GM23338 (cell line): Measurements from ENCODE around the gene TRPM3. TPM values are rescaled to one million over a fixed set of nuclear protein-coding genes. Genes with fewer than 3 reads are reported as not detected.

Experiments
- ATAC-seq: fragments of 200-7000 bp; cut with Tn5 transposase; 3 replicates; pipeline ENCODE4 v1.9.1; 2020
- DNase-seq: peaks from one replicate; pipeline ENCODE4 v3.0.0-alpha.2; 2015; ENCODE audit warnings: low spot score
- H2AFZ ChIP-seq: fragments of 200-600 bp; sonication (generic); 2 replicates; pipeline ENCODE4 v1.8.0; 2016; ENCODE audit warnings: antibody characterized with exemption, mild to moderate bottlenecking, moderate library complexity
- H3F3A ChIP-seq: fragments of 200-600 bp; sonication (generic); replicated peaks from 2 replicates; pipeline ENCODE4 v1.8.0; 2017; ENCODE audit warnings: antibody characterized with exemption, mixed run types, low read depth
- H3K27ac ChIP-seq: fragments of 200-600 bp; sonication (generic); 2 replicates; pipeline ENCODE4 v1.6.1; 2016; ENCODE audit warnings: low read depth
- H3K27me3 ChIP-seq: fragments of 200-600 bp; sonication (generic); 2 replicates; pipeline ENCODE4 v1.8.0; 2016; ENCODE audit warnings: mild to moderate bottlenecking, mixed run types, moderate library complexity; ENCODE audit not compliant: insufficient read depth
- H3K36me3 ChIP-seq: fragments of 200-600 bp; sonication (generic); 2 replicates; pipeline ENCODE4 v1.8.0; 2016; ENCODE audit warnings: mild to moderate bottlenecking; ENCODE audit not compliant: insufficient read depth
- H3K4me1 ChIP-seq: fragments of 200-600 bp; sonication (generic); 2 replicates; pipeline ENCODE4 v1.8.0; 2016; ENCODE audit warnings: mild to moderate bottlenecking, moderate library complexity; ENCODE audit not compliant: insufficient read depth
- H3K4me2 ChIP-seq: fragments of 200-600 bp; sonication (generic); 2 replicates; pipeline ENCODE4 v1.7.1; 2017; ENCODE audit warnings: mixed run types
- H3K4me3 ChIP-seq: fragments of 200-600 bp; sonication (generic); 2 replicates; pipeline ENCODE4 v1.6.1; 2016; ENCODE audit warnings: mixed run types
- H3K79me2 ChIP-seq: fragments of 200-600 bp; sonication (generic); replicated peaks from 2 replicates; pipeline ENCODE4 v1.8.0; 2017; ENCODE audit warnings: mild to moderate bottlenecking; ENCODE audit not compliant: insufficient read depth
- H3K9me2 ChIP-seq: fragments of 200-600 bp; sonication (generic); 2 replicates; pipeline ENCODE4 v1.8.0; 2017; ENCODE audit not compliant: insufficient read depth
- H4K20me1 ChIP-seq: fragments of 200-600 bp; sonication (generic); replicated peaks from 2 replicates; pipeline ENCODE4 v1.8.0; 2017; ENCODE audit warnings: mild to moderate bottlenecking; ENCODE audit not compliant: insufficient read depth
- H3K27ac Mint-ChIP-seq: 2 replicates; pipeline ENCODE4 v1.8.0; 2020; ENCODE audit warnings: inconsistent platforms, mild to moderate bottlenecking, moderate library complexity, mixed read lengths
- H3K27me3 Mint-ChIP-seq: 3 replicates; pipeline ENCODE4 v1.8.0; 2022; ENCODE audit warnings: low read depth, mild to moderate bottlenecking, moderate library complexity, mixed read lengths, inconsistent platforms; ENCODE audit not compliant: insufficient read depth, poor library complexity
- H3K36me3 Mint-ChIP-seq: 3 replicates; pipeline ENCODE4 v1.8.0; 2021; ENCODE audit warnings: low read depth, mild to moderate bottlenecking, inconsistent platforms, moderate library complexity, mixed read lengths
- H3K4me1 Mint-ChIP-seq: 3 replicates; pipeline ENCODE4 v1.8.0; 2020; ENCODE audit warnings: mild to moderate bottlenecking, inconsistent platforms, mixed read lengths
- H3K4me3 Mint-ChIP-seq: 3 replicates; pipeline ENCODE4 v1.8.0; 2021; ENCODE audit warnings: moderate library complexity, mild to moderate bottlenecking, inconsistent platforms, mixed read lengths
- H3K9me3 Mint-ChIP-seq: 3 replicates; pipeline ENCODE4 v1.8.0; 2020; ENCODE audit warnings: moderate library complexity, mild to moderate bottlenecking, inconsistent platforms, mixed read lengths
- CREB1 ChIP-seq: fragments of 250-450 bp; sonication (Bioruptor Pico); IDR thresholded peaks from 2 replicates; pipeline ENCODE4 v1.5.0; 2020; ENCODE audit warnings: low read depth, mild to moderate bottlenecking, moderate library complexity
- EZH2 ChIP-seq: fragments of 200-600 bp; sonication (generic); IDR thresholded peaks from one replicate; pipeline ENCODE4 v1.8.0; 2017; ENCODE audit warnings: antibody characterized with exemption, mild to moderate bottlenecking, low read depth; ENCODE audit not compliant: unreplicated experiment
- EZH2phosphoT487 ChIP-seq: fragments of 200-600 bp; sonication (generic); IDR thresholded peaks from one replicate; pipeline ENCODE4 v1.8.1; 2018; ENCODE audit warnings: antibody characterized with exemption; ENCODE audit not compliant: unreplicated experiment
- JUNB ChIP-seq: IDR thresholded peaks from one replicate; pipeline ENCODE4 v1.6.1; 2016; ENCODE audit warnings: antibody characterized with exemption; ENCODE audit not compliant: unreplicated experiment
- POLR2AphosphoS5 ChIP-seq: IDR thresholded peaks from 2 replicates; pipeline ENCODE4 v1.6.1; 2016; ENCODE audit warnings: antibody characterized with exemption, low read depth
- STAT1 ChIP-seq: IDR thresholded peaks from one replicate; pipeline ENCODE4 v1.6.1; 2016; ENCODE audit warnings: antibody characterized with exemption; ENCODE audit not compliant: unreplicated experiment
- ZNF114 ChIP-seq: fragments of 250-450 bp; sonication (Bioruptor Pico); IDR thresholded peaks from 2 replicates; pipeline ENCODE4 v1.5.0; 2020; ENCODE audit warnings: mild to moderate bottlenecking, moderate library complexity
- ZNF331 ChIP-seq: fragments of 250-450 bp; sonication (Bioruptor Pico); IDR thresholded peaks from 2 replicates; pipeline ENCODE4 v1.5.0; 2020; ENCODE audit warnings: low read depth, mild to moderate bottlenecking, moderate library complexity
- polyA plus RNA-seq: library from polyadenylated mRNA; unstranded; fragments of >200 nt; fragmentation: Nextera tagmentation; extraction: Ambion mirVana; gene quantifications from 2 replicates; pipeline ENCODE4 v1.2.1, GENCODE V29; 2016
- total RNA-seq: library from RNA; depleted of rRNA; stranded (reverse); fragments of >200 nt; shearing (Covaris generic); gene quantifications from 2 replicates; pipeline ENCODE4 v1.2.3, GENCODE V29; 2014
- TF ChIP-seq, protein P1 (sequence below): IDR thresholded peaks from 2 replicates; pipeline ENCODE4 v1.6.1; 2016; ENCODE audit warnings: antibody characterized with exemption
- TF ChIP-seq, protein P2 (sequence below), 2 experiments: fragments of 200-600 bp in 1 of 2; sonication (generic) in 1 of 2; conservative IDR thresholded peaks; 2 replicates each; pipeline versions ENCODE4 v1.5.1 to v1.6.1; 2016 to 2017; ENCODE audit warnings: antibody characterized with exemption in 2 of 2, low read depth in 2 of 2, mild to moderate bottlenecking in 2 of 2, moderate library complexity in 1 of 2
- TF ChIP-seq, protein P3 (sequence below): fragments of 250-450 bp; sonication (Bioruptor Pico); IDR thresholded peaks from 2 replicates; pipeline ENCODE4 v1.5.0; 2020; ENCODE audit warnings: mild to moderate bottlenecking, moderate library complexity

TRPM3 gene
- total and polyA plus RNA-seq, 2 experiments from 2014 or later, result 2.8 to 8.2 TPM

DNA sequence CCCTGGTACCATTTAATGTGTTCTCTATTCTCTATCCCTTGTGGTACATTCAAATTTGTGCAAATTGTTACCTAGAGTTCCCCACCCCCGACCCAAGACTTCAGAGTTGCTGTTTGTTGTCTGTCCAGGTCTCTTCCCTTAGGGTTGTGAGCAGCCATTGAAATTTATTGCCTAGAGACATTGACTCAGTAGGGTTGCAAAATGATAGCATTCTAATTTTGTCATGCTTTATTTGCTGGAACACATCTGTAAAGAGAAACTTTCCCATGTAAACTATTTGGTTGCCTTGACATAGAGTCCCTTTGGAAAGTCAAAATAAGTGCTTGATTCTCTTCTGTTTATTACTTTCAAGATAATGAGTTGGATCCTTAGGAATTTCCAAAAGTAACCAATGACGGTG is 615.3 kb downstream of the TRPM3 start (continued):
- TF ChIP-seq, protein P1, sequence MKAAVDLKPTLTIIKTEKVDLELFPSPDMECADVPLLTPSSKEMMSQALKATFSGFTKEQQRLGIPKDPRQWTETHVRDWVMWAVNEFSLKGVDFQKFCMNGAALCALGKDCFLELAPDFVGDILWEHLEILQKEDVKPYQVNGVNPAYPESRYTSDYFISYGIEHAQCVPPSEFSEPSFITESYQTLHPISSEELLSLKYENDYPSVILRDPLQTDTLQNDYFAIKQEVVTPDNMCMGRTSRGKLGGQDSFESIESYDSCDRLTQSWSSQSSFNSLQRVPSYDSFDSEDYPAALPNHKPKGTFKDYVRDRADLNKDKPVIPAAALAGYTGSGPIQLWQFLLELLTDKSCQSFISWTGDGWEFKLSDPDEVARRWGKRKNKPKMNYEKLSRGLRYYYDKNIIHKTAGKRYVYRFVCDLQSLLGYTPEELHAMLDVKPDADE, result no peak
- TF ChIP-seq, protein P2, sequence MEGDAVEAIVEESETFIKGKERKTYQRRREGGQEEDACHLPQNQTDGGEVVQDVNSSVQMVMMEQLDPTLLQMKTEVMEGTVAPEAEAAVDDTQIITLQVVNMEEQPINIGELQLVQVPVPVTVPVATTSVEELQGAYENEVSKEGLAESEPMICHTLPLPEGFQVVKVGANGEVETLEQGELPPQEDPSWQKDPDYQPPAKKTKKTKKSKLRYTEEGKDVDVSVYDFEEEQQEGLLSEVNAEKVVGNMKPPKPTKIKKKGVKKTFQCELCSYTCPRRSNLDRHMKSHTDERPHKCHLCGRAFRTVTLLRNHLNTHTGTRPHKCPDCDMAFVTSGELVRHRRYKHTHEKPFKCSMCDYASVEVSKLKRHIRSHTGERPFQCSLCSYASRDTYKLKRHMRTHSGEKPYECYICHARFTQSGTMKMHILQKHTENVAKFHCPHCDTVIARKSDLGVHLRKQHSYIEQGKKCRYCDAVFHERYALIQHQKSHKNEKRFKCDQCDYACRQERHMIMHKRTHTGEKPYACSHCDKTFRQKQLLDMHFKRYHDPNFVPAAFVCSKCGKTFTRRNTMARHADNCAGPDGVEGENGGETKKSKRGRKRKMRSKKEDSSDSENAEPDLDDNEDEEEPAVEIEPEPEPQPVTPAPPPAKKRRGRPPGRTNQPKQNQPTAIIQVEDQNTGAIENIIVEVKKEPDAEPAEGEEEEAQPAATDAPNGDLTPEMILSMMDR (conservative IDR thresholded peaks at IDR 0.05; ENCODE audit: low read depth in 2 of 2), result no peak
- TF ChIP-seq ZNF114 (CRISPR knock-in tag) (no peak), STAT1 (no peak), POLR2AphosphoS5 (no peak), CREB1 (no peak)

DNA sequence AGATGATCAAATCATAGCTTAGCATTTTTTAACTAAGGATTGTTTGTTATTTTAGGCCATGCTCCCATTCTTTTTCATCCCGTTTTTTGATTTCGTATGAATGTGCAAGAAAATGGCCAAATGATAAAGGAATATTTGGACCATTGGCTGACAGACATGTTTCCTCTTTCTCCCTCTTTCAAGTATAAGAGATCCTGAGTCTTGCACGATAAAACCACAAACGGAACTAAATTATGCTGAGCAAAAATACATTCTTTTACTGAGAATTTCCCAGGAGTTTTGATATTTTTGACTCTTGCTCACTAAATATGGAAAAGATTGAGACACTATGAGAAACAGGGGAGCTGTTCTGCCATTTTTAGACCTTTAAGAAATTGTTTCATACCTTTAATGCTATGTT is 616.6 kb downstream of the TRPM3 start:
- no peak overlapping the region for H3K27ac ChIP-seq
- DNase-seq (no peak), ATAC-seq (no peak)
- Mint-ChIP-seq H3K27me3 (no peaks in the 10 kb centered on the region), H3K27ac (no peak overlapping the region), H3K36me3 (no peaks in the 10 kb centered on the region), H3K4me3 (no peak overlapping the region), H3K9me3 (no peaks in the 10 kb centered on the region; the same call in 2 of the 3 replicates), H3K4me1 (no peaks in the 10 kb centered on the region)
- H3K27me3 ChIP-seq, result no peaks in the 10 kb centered on the region
- no peaks in the 10 kb centered on the region for H3K36me3 ChIP-seq
- H3K79me2 ChIP-seq, result no peaks in the 10 kb centered on the region
- H3K4me2 ChIP-seq, result no peak overlapping the region
- no peaks in the 10 kb centered on the region for H3F3A ChIP-seq
- no peak overlapping the region for H3K4me3 ChIP-seq
- H3K4me1 ChIP-seq, result no peaks in the 10 kb centered on the region
- H4K20me1 ChIP-seq, result no peaks in the 10 kb centered on the region
- no peak overlapping the region for H2AFZ ChIP-seq
- no peaks in the 10 kb centered on the region for H3K9me2 ChIP-seq
- TF ChIP-seq POLR2AphosphoS5 (no peak), EZH2phosphoT487 (no peak), ZNF331 (no peak), EZH2 (no peak), ZNF114 (CRISPR knock-in tag) (no peak), JUNB (no peak)
- TF ChIP-seq, protein P2 (conservative IDR thresholded peaks at IDR 0.05; ENCODE audit: low read depth in 2 of 2), result no peak
- TF ChIP-seq, protein P3, sequence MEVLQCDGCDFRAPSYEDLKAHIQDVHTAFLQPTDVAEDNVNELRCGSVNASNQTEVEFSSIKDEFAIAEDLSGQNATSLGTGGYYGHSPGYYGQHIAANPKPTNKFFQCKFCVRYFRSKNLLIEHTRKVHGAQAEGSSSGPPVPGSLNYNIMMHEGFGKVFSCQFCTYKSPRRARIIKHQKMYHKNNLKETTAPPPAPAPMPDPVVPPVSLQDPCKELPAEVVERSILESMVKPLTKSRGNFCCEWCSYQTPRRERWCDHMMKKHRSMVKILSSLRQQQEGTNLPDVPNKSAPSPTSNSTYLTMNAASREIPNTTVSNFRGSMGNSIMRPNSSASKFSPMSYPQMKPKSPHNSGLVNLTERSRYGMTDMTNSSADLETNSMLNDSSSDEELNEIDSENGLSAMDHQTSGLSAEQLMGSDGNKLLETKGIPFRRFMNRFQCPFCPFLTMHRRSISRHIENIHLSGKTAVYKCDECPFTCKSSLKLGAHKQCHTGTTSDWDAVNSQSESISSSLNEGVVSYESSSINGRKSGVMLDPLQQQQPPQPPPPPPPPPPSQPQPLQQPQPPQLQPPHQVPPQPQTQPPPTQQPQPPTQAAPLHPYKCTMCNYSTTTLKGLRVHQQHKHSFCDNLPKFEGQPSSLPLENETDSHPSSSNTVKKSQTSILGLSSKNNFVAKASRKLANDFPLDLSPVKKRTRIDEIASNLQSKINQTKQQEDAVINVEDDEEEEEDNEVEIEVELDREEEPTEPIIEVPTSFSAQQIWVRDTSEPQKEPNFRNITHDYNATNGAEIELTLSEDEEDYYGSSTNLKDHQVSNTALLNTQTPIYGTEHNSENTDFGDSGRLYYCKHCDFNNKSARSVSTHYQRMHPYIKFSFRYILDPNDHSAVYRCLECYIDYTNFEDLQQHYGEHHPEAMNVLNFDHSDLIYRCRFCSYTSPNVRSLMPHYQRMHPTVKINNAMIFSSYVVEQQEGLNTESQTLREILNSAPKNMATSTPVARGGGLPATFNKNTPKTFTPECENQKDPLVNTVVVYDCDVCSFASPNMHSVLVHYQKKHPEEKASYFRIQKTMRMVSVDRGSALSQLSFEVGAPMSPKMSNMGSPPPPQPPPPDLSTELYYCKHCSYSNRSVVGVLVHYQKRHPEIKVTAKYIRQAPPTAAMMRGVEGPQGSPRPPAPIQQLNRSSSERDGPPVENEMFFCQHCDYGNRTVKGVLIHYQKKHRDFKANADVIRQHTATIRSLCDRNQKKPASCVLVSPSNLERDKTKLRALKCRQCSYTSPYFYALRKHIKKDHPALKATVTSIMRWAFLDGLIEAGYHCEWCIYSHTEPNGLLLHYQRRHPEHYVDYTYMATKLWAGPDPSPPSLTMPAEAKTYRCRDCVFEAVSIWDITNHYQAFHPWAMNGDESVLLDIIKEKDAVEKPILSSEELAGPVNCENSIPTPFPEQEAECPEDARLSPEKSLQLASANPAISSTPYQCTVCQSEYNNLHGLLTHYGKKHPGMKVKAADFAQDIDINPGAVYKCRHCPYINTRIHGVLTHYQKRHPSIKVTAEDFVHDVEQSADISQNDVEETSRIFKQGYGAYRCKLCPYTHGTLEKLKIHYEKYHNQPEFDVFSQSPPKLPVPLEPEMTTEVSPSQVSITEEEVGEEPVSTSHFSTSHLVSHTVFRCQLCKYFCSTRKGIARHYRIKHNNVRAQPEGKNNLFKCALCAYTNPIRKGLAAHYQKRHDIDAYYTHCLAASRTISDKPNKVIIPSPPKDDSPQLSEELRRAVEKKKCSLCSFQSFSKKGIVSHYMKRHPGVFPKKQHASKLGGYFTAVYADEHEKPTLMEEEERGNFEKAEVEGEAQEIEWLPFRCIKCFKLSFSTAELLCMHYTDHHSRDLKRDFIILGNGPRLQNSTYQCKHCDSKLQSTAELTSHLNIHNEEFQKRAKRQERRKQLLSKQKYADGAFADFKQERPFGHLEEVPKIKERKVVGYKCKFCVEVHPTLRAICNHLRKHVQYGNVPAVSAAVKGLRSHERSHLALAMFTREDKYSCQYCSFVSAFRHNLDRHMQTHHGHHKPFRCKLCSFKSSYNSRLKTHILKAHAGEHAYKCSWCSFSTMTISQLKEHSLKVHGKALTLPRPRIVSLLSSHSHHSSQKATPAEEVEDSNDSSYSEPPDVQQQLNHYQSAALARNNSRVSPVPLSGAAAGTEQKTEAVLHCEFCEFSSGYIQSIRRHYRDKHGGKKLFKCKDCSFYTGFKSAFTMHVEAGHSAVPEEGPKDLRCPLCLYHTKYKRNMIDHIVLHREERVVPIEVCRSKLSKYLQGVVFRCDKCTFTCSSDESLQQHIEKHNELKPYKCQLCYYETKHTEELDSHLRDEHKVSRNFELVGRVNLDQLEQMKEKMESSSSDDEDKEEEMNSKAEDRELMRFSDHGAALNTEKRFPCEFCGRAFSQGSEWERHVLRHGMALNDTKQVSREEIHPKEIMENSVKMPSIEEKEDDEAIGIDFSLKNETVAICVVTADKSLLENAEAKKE (CRISPR knock-in tag), result no peak
